Kidney (tissue), 14 donors: ENCODE measurements around the gene ASIC3. TPM values are rescaled to one million over a fixed set of nuclear protein-coding genes. Genes with fewer than 3 reads are reported as not detected.

ENCODE experiments used
- DNase-seq, 5 donors: peaks; one replicate each; pipeline ENCODE4 v3.0.0-alpha.2; 2013 to 2020
- FAIRE-seq: peaks from 2 replicates; lab custom pipeline; 2012; peaks lifted over from hg19 to GRCh38; lab: Jason Lieb, UNC
- H3K27ac ChIP-seq, 2 donors: one replicate each; pipeline ENCODE4 v1.7.0; 2013; ENCODE audit warnings: low read depth in 2 of 2, low read length in 2 of 2, inconsistent platforms in 1 of 2
- H3K27me3 ChIP-seq: one replicate; pipeline ENCODE4 v1.7.1; 2013; ENCODE audit warnings: low read length, inconsistent platforms; ENCODE audit not compliant: control insufficient read depth, insufficient read depth
- H3K36me3 ChIP-seq, 3 donors: one replicate each; pipeline versions ENCODE4 v1.7.0 to v1.7.1; 2013; ENCODE audit warnings: low read length in 3 of 3, control low read depth in 1 of 3, inconsistent platforms in 1 of 3; ENCODE audit not compliant: insufficient read depth in 3 of 3, control insufficient read depth in 2 of 3
- H3K4me1 ChIP-seq, 3 donors: one replicate each; pipeline versions ENCODE4 v1.7.0 to v1.7.1; 2013; ENCODE audit warnings: low read length in 3 of 3, inconsistent platforms in 1 of 3, low read depth in 1 of 3; ENCODE audit not compliant: control insufficient read depth in 2 of 3, insufficient read depth in 2 of 3
- H3K4me3 ChIP-seq, 3 donors: one replicate each; pipeline versions ENCODE4 v1.7.0 to v1.8.1; 2013; ENCODE audit warnings: low read length in 3 of 3, control low read depth in 1 of 3, inconsistent platforms in 1 of 3
- H3K9ac ChIP-seq, 3 donors: one replicate each; pipeline versions ENCODE4 v1.7.0 to v1.7.1; 2013; ENCODE audit warnings: low read length in 3 of 3, control low read depth in 1 of 3, inconsistent platforms in 1 of 3
- H3K9me3 ChIP-seq, 3 donors: one replicate each; pipeline versions ENCODE4 v1.7.0 to v1.7.1; 2013; ENCODE audit warnings: low read length in 3 of 3, control low read depth in 1 of 3, inconsistent platforms in 1 of 3; ENCODE audit not compliant: control insufficient read depth in 2 of 3, insufficient read depth in 1 of 3
- intact Hi-C: fragments of 100-400 bp; cut with DNase I; formaldehyde crosslinking; loops from one replicate; pipeline ENCODE4 v1.11.1; 2022
- polyA plus RNA-seq: library from polyadenylated mRNA; stranded (reverse); fragments of 350-450 nt; fragmentation: Illumina TruSeq; extraction: RNeasy Lipid Tissue Mini Kit (QIAGEN cat#74804); gene quantifications from one replicate; pipeline ENCODE4 v1.2.3, GENCODE V29; 2014; ENCODE audit warnings: low read depth, low replicate concordance; ENCODE audit not compliant: insufficient read depth
- total RNA-seq: library from RNA; stranded (reverse); fragmentation: NEBNext Ultra II Directional; extraction: Animal tissue kit (Norgen Biotek cat#: 25700); gene quantifications from one replicate; pipeline ENCODE4 v1.2.1, GENCODE V29; 2021
- TF ChIP-seq, protein P1 (sequence below): IDR thresholded peaks from 3 replicates; pipeline ENCODE4 v1.5.1; 2012; ENCODE audit warnings: mild to moderate bottlenecking, moderate library complexity, borderline replicate concordance; ENCODE audit not compliant: insufficient read depth; ENCODE audit errors: extremely low read depth
- donor health status: control.
- donor health status: control.
- donor health status: control.
- donor health status: control.
- donor health status: control.
- donor health status: DM: yes; HTN: yes; CAD: no.
- donor health status: Normal renal cell carcinoma (clear cell type).

ASIC3 gene
- total and polyA plus RNA-seq, 2 donors from 2014 or later: 1.9 to 3.1 TPM

- intact Hi-C loops: no loop called here
- Histone ChIP-seq H3K4me1 (no peaks in the 10 kb centered on the region), H3K27me3 (no peaks in the 10 kb centered on the region), H3K9me3 (no peaks in the 10 kb centered on the region), H3K9ac (no peak overlapping the region), H3K4me3 (no peak overlapping the region), H3K27ac (no peak overlapping the region), H3K36me3 (no peaks in the 10 kb centered on the region)
- TF ChIP-seq, protein P1, sequence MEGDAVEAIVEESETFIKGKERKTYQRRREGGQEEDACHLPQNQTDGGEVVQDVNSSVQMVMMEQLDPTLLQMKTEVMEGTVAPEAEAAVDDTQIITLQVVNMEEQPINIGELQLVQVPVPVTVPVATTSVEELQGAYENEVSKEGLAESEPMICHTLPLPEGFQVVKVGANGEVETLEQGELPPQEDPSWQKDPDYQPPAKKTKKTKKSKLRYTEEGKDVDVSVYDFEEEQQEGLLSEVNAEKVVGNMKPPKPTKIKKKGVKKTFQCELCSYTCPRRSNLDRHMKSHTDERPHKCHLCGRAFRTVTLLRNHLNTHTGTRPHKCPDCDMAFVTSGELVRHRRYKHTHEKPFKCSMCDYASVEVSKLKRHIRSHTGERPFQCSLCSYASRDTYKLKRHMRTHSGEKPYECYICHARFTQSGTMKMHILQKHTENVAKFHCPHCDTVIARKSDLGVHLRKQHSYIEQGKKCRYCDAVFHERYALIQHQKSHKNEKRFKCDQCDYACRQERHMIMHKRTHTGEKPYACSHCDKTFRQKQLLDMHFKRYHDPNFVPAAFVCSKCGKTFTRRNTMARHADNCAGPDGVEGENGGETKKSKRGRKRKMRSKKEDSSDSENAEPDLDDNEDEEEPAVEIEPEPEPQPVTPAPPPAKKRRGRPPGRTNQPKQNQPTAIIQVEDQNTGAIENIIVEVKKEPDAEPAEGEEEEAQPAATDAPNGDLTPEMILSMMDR: no peak
- DNase-seq: peak in 1 of 5 donors; percentile 67
- FAIRE-seq: no peak
Observed at GRCh38 chr7:151100921-151101320, 52.6 kb downstream of the ASIC3 start.

DNA sequence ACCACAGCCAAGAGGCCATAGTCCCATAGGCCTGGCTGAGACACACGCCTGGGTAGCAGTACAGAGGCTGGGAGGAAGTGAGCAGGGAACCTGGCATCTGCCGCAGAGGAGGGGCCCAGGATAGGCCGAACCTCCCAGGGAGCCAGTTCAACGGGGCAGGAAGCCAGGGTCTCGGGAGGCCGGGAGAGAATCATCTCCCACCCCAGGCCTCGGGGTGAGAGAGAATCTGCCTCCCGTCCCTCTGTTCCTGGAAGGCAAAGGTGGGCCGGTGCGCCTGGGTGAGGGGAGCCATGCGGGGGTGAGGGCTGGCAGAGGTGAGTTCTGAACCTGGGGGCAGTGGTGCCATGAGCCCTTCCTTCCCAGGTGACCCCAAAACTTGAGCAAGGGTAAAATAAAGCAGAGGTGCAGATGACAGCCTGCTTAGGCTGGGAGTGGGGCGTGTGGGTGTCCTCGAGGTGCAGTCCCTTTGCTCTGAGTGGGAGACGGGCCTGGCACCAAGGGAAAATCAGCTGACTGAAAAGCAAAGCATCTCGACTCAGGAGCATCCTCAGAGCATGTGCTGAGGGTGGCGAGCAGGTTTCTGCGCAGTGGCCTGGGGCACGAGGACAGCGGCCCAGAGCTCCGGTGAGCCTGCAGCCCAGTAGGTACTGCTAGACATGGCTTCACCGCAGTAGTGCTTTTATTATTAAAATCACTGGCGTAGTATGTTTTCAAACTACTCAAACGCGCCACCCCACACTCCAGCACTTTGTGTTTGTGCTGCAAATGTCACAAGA, 53.5 kb downstream of the ASIC3 start:
- FAIRE-seq: no peak
- Histone ChIP-seq H3K9me3 (no peaks in the 10 kb centered on the region), H3K27me3 (no peaks in the 10 kb centered on the region), H3K9ac (no peak overlapping the region), H3K4me3 (no peak overlapping the region), H3K36me3 (no peaks in the 10 kb centered on the region), H3K4me1 (no peaks in the 10 kb centered on the region), H3K27ac (no peak overlapping the region)
- TF ChIP-seq, protein P1: no peak
- intact Hi-C loops: no loop called here
- peak in 1 of 5 donors; percentile 59 for DNase-seq

Other genes with a start within 250 kb of the ASIC3 start
- gene TMEM176B, start 248.2 kb upstream of the ASIC3 start, total RNA-seq: 345 TPM
- gene TMEM176B, start 248.2 kb upstream of the ASIC3 start, polyA plus RNA-seq: 542 TPM
- 288 TPM for gene TMEM176A, start 247.8 kb upstream of the ASIC3 start, total RNA-seq
- 513 TPM for gene TMEM176A, start 247.8 kb upstream of the ASIC3 start, polyA plus RNA-seq
- 170 TPM for gene AOC1, start 196.0 kb upstream of the ASIC3 start, total RNA-seq
- 99.1 TPM for gene AOC1, start 196.0 kb upstream of the ASIC3 start, polyA plus RNA-seq
- gene KCNH2, start 70.2 kb upstream of the ASIC3 start, total RNA-seq: 1.3 TPM
- gene KCNH2, start 70.2 kb upstream of the ASIC3 start, polyA plus RNA-seq: 1.5 TPM
- 51.7 TPM for gene NOS3, start 57.5 kb upstream of the ASIC3 start, total RNA-seq
- gene NOS3, start 57.5 kb upstream of the ASIC3 start, polyA plus RNA-seq: 9.3 TPM
- 0.19 TPM for gene ATG9B, start 24.0 kb upstream of the ASIC3 start, total RNA-seq
- gene ATG9B, start 24.0 kb upstream of the ASIC3 start, polyA plus RNA-seq: 0.19 TPM
- gene ABCB8, start 20.1 kb upstream of the ASIC3 start, total RNA-seq: 36.0 TPM
- gene ABCB8, start 20.1 kb upstream of the ASIC3 start, polyA plus RNA-seq: 34.3 TPM
- 9.1 TPM for gene CDK5, start 9.4 kb downstream of the ASIC3 start, total RNA-seq
- gene CDK5, start 9.4 kb downstream of the ASIC3 start, polyA plus RNA-seq: 21.5 TPM
- gene SLC4A2, start 11.1 kb downstream of the ASIC3 start, total RNA-seq: 104 TPM
- gene SLC4A2, start 11.1 kb downstream of the ASIC3 start, polyA plus RNA-seq: 150 TPM
- gene FASTK, start 32.3 kb downstream of the ASIC3 start, total RNA-seq: 71.2 TPM
- 116 TPM for gene FASTK, start 32.3 kb downstream of the ASIC3 start, polyA plus RNA-seq
- 36.9 TPM for gene TMUB1, start 35.0 kb downstream of the ASIC3 start, total RNA-seq
- 79.9 TPM for gene TMUB1, start 35.0 kb downstream of the ASIC3 start, polyA plus RNA-seq
- gene AGAP3, start 37.9 kb downstream of the ASIC3 start, total RNA-seq: 64.4 TPM
- 35.8 TPM for gene AGAP3, start 37.9 kb downstream of the ASIC3 start, polyA plus RNA-seq
- not detected for gene GBX1, start 119.2 kb downstream of the ASIC3 start, total RNA-seq
- not detected for gene GBX1, start 119.2 kb downstream of the ASIC3 start, polyA plus RNA-seq
- gene ASB10, start 138.7 kb downstream of the ASIC3 start, total RNA-seq: not detected
- 0.22 TPM for gene ASB10, start 138.7 kb downstream of the ASIC3 start, polyA plus RNA-seq
- not detected for gene H2BK1, start 162.0 kb downstream of the ASIC3 start, total RNA-seq
- not detected for gene H2BK1, start 162.0 kb downstream of the ASIC3 start, polyA plus RNA-seq
- 30.8 TPM for gene ABCF2, start 178.7 kb downstream of the ASIC3 start, total RNA-seq
- gene ABCF2, start 178.7 kb downstream of the ASIC3 start, polyA plus RNA-seq: 22.5 TPM
- 45.2 TPM for gene CHPF2, start 184.0 kb downstream of the ASIC3 start, total RNA-seq
- gene CHPF2, start 184.0 kb downstream of the ASIC3 start, polyA plus RNA-seq: 15.6 TPM
- 52.5 TPM for gene SMARCD3, start 200.2 kb downstream of the ASIC3 start, total RNA-seq
- 46.4 TPM for gene SMARCD3, start 200.2 kb downstream of the ASIC3 start, polyA plus RNA-seq